Fibroblast of mammary gland (primary cell): Measurements from ENCODE around the gene CORO6.
"Not testable (repeated sequence)": the region's sequence is repeated elsewhere in the genome, so short reads cannot be mapped to it uniquely, and the experiment has no call there.

Experiments used
- DNase-seq: peaks from one replicate; pipeline ENCODE4 v3.0.0-alpha.2; 2010; ENCODE audit warnings: low read depth
- H3K4me3 ChIP-seq: 2 replicates; pipeline ENCODE4 v1.5.1; 2011; ENCODE audit warnings: low read depth, mild to moderate bottlenecking, low read length, moderate library complexity; ENCODE audit not compliant: control insufficient read depth
- TF ChIP-seq, protein P1 (sequence below): conservative IDR thresholded peaks from 2 replicates; pipeline ENCODE4 v1.5.1; 2011; ENCODE audit warnings: low read depth, low read length, inconsistent platforms; ENCODE audit not compliant: control insufficient read depth, insufficient read depth

CORO6 gene

GRCh38 chr17:29663155-29663554, 40.4 kb upstream of the CORO6 start:
- TF ChIP-seq, protein P1, sequence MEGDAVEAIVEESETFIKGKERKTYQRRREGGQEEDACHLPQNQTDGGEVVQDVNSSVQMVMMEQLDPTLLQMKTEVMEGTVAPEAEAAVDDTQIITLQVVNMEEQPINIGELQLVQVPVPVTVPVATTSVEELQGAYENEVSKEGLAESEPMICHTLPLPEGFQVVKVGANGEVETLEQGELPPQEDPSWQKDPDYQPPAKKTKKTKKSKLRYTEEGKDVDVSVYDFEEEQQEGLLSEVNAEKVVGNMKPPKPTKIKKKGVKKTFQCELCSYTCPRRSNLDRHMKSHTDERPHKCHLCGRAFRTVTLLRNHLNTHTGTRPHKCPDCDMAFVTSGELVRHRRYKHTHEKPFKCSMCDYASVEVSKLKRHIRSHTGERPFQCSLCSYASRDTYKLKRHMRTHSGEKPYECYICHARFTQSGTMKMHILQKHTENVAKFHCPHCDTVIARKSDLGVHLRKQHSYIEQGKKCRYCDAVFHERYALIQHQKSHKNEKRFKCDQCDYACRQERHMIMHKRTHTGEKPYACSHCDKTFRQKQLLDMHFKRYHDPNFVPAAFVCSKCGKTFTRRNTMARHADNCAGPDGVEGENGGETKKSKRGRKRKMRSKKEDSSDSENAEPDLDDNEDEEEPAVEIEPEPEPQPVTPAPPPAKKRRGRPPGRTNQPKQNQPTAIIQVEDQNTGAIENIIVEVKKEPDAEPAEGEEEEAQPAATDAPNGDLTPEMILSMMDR, result no peak
- H3K4me3 ChIP-seq, result no peak overlapping the region
- DNase-seq, result no peak

DNA sequence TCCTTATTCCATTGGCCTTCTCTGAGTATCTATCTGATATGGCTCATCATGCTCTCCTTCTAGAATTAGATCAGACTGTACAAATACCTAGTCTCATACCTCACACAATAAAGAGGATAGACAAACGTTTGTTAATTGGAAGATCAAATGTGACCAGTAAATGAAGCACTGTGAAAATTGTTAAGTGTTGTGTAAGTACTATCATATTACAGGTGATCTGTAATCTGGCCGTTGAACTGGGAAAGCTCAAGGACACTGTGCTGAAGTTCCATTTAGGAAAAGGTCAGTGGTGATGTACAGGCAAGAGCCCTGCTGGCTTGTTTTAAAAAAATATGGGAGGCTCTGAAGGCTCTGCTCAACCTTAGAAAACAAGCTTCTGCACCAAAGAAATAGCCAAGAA, 38.5 kb upstream of the CORO6 start:
- H3K4me3 ChIP-seq, result no peak overlapping the region
- TF ChIP-seq, protein P1, result no peak
- DNase-seq, result no peak

DNA sequence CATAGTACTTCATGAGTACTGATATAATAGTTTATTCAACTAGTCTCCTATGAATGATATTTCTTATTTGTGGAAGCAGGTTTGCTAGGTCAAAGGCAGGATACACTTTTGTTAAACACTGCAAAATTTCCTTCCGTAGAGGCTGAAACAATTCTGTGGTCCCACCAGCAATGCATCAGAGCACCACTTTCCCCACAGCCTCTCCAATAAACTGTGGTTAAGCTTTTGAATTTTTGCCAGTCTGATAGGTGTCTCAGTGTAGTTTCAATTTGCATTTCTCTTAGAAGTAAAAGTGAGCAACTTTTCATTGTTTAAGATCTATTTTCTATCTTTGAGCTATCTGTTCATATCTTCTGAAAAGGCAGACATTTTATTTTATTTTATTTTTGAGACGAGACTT, 36.4 kb upstream of the CORO6 start:
- DNase-seq, result no peak
- H3K4me3 ChIP-seq, result no peak overlapping the region
- TF ChIP-seq, protein P1, result no peak

GRCh38 chr17:29655323-29655722, 32.6 kb upstream of the CORO6 start:
- TF ChIP-seq, protein P1, result no peak
- H3K4me3 ChIP-seq, result no peak overlapping the region
- DNase-seq, result no peak

DNA sequence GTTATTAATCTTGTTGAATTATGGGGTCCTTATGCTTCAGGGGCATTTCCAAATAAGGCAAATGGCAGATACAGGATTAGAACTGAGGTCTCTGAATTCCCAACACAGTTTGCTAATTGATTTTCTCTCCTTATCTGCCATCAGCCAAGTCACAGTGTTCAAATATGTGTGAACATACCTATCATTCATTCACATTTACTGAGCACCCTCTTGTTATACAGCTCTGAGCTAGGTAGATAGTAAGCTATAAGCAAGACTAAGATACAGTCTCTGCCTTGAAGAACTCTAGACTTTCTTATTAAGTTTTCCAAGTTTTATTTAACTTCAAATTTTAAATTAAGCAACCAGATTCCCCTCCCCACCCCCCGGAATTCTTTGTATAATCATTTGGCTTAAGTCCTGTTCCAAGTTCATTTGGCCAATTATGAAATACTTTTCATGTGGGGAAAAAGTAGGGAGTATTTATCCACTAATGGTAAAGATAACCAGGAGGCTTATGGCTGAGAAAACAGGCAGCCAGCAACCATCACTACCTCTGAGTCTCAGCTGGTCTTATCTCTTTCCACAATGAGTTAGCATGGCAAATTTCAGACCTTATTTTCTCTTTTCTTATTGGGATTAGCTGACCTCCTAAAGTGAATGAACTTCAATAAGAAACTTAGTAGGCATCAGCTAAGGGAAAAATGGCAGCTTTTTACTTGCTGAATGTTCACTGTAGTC, 31.4 kb upstream of the CORO6 start:
- DNase-seq, result no peak
- TF ChIP-seq, protein P1, result no peak
- H3K4me3 ChIP-seq, result no peak overlapping the region

DNA sequence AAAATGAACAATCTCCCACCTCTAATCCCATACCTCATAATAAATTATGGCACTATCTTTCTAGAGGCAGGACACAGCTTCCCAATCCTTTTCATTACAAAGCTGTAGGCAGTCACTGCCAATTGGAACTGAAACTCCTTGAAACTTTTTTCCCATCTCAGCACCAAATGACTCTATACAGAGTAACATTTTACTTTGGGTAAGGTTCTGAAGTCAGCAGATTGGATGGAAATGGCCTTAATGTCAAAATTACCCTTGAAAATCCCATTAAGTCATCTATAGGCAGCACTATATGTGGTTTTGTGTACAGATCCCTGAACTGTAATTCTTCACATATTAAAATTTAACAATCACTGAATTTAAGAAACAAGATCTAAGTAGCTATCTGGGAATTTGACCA, 30.3 kb upstream of the CORO6 start:
- TF ChIP-seq, protein P1, result no peak
- H3K4me3 ChIP-seq, result no peak overlapping the region
- no peak for DNase-seq

DNA sequence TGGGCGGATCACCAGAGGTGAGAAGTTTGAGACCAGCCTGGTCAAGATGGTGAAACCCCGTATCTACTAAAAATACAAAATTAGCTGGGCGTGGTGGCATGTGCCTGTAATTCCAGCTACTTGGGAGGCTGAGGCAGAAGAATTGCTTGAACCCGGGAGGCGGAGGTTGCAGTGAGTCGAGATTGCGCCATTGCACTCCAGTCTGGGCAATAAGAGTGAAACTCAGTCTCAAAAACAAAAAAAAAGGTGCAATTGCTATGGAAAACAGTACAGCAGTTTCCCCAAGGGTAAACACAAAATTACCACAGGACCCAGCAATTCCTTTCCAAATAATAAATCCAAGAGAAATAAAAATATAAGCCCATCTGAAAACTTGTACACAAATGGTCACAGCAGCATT, 29.2 kb upstream of the CORO6 start:
- not testable (repeated sequence) for H3K4me3 ChIP-seq

More for the DNA sequence above, 29.2 kb upstream of the CORO6 start:
- DNase-seq, result not testable (repeated sequence)
